ENCODE data around the gene REEP3.

REEP3 gene

DNA sequence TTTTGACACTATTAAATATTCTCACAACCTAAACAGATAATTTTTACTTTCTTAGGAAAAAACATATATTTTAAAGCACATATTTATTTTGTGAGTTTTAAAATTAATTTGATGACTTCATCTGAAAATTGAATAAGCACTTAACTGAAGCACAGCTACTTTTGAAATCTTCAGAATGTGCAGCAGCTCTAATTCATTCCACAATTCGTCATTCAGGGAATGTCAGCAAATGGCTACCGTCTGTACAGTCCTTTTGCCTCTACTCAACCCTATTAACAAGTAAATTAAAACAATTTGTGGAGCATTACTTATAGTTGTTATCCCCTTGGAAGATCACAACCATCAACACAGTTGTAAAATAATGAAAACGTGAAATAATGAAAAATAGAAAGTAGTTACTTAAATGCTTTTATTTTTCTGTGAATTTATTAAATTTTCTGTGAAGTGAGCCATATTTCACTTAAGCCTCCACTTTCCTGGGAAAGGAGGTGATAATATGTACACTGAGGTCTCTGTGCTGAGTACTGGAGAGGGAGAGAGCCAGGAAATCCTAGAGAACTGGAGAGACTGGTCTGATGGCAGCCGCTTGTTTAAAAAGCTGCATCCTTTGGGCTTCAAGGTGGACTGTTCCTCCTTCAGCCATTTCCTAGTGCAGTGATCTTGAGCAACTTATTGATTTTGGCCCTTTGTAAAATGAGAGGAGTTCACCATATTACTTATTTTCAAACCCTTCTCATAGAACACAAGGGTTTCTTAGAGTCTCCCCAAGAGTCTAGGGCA, 70.6 kb downstream of the REEP3 start:
- no peak for DNase-seq

DNA sequence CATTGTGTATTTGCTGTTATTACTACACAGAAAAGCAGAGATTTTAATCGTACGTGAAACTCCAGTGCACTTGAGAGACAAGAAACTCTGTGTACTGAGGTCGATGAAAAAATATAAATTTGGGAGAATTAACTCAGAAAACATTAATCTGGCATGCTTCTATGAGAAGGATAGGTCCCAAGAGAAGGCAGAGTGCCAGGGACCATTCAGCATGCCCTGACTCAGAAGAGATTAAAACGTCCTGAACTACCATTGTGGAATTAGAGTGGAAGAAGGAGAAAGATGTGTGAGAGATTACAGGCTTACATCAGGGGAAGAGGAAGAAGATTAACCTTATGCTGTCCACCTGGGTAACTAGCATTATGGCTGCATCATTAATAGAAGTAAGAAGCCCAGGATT, 72.4 kb downstream of the REEP3 start:
- no peak for DNase-seq

DNA sequence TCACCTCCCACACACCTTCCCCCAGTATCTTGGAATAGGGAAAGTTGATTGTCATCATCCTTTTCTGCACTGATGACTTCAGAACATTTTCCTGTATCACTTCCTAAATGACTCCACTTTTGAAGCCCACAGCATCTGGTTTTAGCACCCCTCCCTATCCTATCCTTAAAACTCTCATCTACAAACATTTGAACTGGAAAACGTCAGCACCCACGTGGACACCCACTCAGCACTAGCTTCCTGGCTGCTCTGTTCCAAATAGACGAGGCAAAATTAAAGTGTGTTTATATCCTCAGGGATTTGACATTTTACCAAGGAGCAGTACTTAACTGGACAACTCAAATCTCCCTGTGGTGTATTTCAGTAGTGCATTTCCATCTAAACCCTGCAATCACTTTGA, 73.9 kb downstream of the REEP3 start:
- DNase-seq = no peak

DNA sequence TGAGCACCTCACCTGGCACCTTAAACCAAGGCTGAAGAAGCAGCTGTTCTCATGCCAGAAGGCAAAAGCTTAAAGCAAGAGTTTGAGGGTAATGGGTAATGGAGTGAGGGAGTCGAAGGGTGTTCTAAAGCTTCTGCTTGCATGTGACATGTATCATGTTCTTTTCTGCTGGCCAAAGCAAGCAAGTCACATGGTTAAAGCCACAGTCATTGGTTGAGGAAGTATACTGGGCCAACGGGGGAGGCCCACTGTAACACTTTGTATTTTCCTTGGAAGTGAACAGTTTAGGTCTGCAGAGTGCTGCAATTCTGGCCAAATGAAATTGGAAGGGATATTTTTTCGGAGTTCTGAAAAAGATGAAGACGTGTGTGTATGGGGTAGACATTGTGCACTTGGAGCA, 75.7 kb downstream of the REEP3 start:
- DNase-seq = no peak

DNA sequence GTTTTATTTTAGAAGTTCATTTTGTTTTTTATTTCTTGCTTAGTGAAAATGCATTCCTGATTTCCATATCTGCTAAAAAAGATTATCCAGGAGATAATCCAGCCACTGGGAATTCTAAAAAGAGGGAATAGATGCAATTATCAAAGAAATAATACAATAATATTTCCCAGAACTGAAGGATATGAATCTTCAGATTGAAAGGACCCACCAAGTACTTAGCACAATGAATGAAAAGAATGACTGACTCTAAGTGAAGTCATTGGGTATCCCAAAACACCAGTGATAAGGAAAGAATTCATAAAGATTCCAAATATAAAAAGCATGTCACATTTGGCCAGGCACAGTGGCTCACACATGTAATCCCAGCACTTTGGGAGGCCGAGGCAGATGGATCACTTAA, 79.3 kb downstream of the REEP3 start:
- no peak for DNase-seq

DNA sequence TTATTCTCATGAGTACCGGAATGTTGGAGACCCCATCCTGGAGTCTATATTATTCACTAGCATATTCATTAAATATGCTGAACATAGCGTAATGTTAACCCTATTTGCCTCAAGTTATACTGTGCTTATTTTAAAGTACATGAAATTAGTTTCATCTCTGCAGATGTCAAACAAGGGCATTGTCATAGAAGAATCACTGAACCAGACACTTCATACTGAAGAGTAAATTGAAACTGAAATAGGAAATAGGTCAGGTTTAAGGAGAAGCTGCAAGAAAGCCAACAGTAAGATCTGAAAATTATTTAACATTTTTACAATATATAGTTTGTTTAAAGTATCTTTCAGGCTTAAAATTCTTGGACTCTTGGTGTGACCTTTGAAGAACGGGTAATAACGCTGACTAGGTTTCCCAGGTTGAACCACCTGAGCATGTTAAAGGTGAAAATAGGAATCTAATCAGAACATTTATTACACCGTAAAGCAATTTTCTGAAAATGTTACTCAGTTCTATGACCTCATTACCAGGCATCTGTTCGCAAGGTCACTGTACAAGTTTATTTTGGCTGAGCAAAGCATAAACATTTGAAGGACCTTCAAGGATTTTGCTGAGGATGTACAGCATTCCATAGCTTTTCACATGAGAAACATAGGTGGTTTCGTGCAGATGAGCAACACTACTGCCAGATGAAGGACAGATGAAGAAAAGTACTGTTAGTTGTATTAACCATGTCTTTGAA, 82.7 kb downstream of the REEP3 start:
- DNase-seq = no peak

DNA sequence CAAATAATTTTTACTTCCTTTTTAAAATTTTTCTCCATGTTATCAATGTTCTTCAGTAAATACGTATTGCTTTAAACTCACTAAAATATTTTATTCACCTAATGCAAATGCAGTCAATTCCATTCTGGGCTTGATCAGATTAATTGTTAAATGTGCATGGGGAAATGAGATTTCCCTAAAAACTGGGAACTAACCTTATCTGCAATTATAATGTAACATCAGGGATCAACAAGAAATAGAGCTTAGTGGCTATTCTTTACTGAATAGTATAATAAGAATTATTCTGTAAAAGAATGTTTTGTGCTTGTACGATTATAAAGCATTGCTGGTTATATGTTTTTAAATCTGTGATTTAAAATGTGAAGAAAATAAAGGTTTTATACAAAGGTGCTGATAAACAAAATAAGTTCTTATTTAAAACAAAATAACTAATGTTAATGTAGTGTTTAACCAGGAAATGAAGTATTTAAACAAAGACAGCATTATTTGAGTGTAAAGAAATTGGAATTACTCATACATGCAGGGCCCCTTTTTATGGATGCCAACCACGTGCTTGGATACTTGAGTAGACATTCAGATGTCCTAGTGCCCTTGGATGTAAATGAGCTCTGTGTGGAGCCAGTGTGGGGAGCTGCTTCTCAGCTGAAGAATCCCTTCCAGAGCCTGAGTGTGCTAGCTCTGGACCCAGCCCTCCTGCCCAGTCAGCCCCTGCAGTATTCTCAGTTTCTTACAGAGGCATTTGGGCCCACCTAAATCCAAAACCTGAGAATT, 84.2 kb downstream of the REEP3 start:
- no peak for DNase-seq

DNA sequence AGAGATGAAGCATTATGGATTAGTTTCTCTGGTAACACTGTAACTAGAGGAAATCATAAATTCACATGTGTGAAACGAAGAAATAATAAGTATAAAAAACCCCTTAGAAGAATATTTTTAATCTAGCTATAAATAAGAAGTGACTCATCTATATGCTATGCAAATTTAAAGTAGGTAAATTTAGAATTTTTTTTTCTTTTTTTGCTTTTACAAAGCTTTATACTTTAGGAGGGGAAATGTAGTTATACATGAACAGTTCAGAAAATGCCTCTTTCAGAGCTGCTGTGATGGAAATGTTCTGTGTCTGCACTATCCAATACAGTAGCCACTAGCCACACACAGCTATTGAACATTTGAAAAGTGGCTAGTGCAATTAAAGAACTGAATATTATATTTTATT, 87.3 kb downstream of the REEP3 start:
- no peak for DNase-seq

DNA sequence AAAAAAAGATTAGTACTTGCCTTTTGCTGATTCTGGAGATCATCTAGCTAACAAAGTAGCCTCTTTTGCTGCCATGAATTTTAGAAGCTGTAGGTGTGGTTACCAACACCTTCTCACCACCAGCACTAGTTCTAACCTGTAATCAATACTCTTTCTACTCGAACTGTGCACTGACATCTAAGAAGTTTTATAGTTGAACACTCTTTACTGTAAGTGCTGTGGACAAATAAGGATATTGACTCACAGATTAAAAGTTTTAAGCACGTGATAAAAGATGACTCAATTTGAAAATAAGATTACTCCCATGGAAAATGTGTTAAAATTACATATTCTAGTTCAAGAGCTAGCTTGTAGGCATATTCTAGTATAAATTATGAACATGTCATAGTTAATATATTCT, 89.9 kb downstream of the REEP3 start:
- DNase-seq = no peak

DNA sequence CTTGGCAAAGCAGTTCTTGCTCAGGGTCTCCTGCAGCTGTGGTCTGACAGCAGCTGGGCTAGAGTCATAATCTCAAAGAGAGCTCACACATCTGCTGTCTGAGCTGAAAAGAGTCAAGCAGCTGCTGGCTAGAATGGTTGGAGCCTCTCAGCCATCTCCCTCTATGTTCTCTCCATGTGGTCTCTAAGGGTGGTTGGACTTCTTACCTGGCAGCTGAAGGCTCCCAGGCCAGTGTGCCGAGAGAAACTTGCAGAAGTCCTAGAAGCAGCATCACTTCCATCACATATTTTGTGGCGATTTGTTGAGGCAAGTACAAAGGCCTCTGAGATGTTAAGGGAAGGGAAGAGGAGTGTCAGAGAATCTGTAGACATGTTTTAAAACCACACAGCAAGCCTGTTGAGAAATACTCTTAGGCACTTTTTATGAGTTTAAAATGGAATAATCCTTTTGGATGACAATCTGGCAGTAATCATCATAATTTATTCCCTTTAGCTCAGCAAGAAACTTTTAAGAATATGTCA, 93.2 kb downstream of the REEP3 start:
- peak; percentile 64 for DNase-seq

DNA sequence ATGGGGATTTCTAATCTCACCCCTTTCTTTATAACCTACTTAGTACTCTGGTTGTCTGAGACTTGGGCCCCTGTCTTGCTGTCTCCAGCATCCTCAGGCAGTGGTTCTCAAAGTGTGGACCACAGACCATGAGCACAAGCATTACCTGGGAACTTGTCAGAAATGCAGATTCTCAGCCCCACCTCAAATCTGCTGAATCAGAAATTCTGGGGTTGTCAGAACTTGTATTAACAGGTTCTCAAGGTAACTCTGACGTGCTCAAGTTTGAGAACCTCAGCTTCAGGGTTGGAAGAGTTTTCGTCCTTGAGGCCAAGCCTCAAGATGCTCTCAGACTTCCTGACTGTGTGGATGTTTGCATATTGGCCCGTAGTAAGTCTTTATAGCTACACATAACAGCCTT, 97.4 kb downstream of the REEP3 start:
- DNase-seq = no peak

DNA sequence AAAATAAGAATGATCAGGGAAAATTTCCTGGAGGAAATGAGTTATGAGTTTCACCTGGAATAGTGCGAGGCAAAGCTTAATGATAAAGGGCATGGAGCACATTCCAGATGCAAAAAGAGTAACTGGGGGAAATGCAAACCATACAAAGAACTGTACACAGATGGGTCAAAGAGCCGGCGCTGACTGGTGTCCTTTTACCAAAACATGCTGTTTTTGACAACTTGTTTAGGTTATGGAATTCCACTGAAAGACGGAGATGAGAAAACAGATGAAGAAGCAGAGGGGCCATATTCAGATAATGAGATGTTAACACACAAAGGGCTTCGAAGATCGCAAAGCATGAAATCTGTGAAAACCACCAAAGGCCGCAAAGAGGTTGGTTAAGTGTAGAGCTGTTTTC, 98.2 kb downstream of the REEP3 start:
- DNase-seq = no peak

DNA sequence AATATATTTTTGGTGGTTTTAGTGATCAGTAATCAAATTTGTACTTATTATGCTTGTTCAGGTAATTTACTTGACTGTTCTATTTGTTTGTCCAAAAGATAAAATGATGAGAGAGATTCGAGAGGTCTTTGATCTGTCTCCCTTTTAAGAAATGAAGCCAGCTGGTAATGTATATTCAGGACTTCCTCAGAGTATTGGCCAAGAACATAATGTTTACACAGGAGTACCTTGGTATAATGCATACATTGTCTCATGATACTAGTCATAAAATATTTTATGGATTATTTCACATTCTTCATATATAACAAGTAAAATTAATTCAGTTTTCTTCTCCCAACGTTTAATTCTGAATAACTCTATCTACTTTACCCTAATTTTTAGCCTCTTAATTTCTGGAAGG, 100.9 kb downstream of the REEP3 start:
- DNase-seq = no peak

DNA sequence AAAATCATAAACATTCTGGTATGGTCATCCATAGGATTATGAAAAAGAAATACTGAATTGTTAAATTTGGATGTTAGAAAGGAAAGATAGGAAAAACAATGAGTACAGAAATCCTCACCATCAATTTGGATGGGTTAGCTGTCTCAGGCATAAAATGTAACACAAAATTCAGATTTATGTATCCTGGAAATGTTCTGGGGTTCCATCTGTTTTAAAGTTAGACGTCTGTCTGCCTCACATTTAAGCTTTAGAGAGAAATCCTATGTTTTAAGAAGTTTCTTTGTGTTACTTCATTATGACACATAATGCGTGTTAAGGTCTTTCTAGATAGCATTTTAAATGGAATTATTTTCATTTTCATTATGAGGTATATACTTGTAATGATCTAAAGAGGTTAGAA, 103.5 kb downstream of the REEP3 start:
- no peak for DNase-seq

DNA sequence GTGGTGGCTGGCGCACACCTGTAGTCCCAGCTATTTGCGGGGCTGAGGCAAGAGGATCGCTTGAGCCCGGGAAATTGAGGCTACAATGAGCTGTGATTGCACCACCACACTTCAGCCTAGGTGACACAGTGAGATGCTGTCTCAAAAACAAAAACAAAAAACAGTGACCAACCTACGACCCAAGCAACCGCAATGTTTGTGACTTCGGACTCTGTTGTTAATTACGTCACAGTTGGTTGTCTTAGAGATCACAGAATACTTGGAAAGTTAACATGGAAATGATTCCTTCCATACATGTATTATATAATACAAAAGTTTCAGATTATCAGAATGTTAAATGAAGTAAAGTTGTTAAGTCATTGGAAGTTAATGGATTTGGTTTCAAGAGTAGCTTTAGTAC, 106.2 kb downstream of the REEP3 start:
- no peak for DNase-seq

DNA sequence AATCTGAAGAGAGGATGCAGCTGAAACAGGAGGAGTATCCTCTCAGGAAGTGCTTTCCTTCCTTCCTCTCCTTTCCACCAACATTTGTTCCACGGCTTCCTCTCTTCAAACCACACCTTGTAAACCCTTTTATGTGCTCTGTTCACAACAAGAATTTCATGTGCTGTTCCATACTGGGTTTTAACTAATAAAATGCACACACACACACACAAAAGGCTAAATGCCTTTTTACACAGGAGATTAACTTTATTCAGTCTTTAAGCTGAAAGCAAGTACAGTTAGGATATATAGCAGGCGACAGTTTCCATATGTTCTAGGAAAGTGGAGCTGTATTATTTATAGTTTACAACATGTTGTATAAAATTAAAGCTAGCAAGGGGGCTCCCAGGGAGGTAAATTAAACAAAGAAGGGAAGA, 106.7 kb downstream of the REEP3 start:
- no peak for DNase-seq

DNA sequence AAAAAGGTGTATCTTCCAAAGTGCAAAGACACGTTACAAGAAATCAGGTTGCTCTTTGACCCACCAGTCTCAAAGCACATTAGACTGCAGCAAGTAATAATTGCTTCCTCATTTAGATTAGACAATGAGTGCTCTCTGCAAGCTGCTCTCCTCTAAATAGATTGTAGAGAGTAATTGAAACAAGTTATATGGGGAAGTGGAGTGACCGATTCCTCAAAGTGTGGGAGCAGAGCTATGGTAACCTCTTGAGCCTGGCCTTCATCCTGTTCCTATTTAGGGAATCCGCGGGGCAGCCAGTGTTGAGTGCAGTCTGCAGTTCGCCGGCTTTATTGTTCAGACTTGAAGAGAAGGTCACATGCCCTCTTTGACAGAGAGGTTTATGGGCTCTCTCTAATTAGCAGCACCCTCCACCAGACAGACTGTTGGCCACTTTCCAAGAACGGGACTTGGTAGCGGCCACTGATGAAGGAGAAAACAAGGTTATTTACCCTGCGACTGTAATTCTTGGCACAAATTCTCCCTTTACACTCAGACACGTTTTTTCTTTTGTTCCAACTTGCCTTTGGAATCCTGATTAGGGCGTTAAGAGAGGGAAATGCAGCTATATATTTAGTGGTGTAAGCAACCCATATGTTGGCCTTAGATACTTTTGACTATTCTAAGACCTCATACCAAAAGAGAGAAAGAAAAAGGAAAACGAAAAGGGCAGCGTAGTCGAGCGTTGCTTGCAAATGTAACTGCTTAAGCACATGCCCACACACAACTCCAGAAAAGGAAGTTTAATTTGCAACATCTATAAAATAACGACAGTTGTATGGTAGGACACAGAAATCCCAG, 107.5 kb downstream of the REEP3 start:
- DNase-seq = peak; percentile 77

DNA sequence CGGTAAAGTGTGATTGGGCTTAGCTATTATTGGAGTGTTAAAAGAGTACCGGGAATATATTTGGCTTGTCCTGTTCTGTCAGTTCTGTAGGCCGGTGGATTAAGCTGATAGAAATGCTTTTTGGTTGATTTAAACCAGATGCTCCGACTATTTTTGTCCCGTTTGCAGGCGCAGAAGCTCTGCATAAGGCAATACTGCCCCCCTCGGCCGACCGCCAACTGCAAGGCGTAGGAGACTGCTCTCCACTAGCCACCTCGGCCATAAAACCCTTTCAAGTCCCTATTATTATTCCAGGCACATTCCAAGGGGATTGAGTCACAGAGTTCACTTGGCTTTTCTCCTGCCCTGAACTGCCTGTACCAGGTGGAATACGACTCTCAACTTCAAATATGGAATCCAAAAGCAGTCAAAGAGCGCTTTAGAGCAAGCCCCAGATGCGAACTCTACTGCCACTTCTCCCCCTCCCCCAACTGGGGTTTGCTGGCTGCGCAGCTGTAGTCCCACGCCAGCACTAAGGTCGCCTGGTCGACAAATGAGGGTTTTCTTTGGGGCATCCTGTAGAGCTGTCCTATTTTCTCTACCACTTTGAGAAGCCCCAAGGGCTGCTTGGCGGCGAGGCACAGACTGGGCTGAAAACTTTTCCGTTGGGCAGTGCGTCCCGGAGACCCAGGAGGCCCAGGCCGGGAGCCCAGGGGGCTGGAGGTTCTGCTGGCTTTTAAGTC, 108.3 kb downstream of the REEP3 start:
- peak; percentile 96 for DNase-seq

DNA sequence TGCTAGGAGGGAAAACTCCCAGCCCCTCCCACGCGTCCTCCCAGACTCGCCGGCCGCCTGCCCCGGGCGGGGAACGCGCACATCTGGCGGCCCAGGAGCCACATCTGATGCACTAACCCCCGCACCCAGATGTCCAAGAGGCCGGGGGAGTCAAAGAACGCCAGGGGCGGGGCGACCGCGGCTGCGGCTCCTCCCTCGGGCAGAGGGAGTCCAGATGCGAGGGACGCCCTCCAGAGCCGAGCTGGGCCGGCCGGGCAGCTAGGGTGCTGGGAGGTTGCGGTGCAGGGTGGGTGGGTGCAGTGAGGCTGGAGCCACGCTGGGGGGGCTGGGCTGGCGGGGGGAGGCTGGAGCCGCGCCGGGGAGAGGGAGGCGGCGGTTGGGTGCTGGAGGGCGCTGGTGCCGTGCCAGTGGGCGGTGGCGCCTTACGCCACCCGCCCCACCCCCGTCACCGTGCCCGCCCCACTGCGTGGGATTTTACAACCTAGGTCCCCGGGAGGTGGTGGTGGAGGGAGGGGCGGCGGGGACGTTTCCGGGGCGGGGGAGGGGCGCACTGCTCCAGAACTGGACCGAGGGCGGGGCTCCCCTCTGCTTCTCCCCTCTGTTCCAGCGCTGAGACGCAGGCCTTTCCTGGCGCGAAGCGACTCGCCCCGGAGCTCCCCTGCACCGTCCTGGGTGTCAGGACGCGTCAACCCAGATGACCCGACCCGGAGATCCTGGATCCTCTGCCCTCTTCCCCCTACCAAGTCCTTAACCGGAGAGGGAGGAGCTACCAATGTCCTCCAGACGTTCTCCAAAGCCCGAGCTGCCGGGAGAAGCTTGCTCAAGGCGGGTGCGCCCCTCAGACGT, 109.1 kb downstream of the REEP3 start:
- DNase-seq = peak; percentile 92

DNA sequence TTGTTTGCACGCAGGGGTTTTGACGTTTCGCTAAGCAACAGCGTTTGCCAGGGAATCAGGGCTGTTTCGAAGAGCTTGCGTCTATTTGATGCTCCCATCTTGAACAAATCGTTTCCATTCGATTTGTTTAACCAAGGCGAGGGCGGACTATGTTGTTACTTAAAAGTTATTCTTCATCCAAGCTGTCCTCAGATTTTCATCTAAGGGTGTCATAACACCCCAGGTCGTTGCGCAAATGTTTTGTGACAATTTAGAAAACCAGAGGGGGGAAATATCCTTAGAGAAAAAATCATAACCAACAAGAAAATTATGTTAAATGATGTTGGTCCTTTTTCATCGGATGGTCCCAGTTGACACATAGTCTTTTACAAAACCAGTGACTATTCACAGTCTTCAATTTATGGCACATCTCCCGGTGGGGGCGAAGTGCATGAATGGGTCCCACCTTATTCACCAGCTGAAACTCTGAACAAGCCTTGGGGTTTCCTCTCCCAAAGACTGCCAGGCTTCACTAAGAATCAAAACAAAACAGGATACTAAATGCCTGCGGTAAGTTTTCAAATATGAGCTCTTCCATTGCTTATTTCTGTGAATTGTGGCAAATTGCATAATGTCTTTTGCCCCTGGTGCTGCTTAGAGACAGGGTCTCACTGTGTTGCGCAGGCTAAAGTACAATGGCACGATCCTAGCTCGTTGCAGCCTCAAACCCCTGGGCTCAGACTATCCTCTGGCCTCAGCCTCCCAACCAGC, 109.9 kb downstream of the REEP3 start:
- DNase-seq = no peak

Measured in right forelimb (tissue), 1 donor.